ENCODE data around the gene MTA1.

The MTA1 gene

GRCh38 chr14:105501504-105502291 is 82.1 kb downstream of the MTA1 start:
- no peak for DNase-seq

DNA sequence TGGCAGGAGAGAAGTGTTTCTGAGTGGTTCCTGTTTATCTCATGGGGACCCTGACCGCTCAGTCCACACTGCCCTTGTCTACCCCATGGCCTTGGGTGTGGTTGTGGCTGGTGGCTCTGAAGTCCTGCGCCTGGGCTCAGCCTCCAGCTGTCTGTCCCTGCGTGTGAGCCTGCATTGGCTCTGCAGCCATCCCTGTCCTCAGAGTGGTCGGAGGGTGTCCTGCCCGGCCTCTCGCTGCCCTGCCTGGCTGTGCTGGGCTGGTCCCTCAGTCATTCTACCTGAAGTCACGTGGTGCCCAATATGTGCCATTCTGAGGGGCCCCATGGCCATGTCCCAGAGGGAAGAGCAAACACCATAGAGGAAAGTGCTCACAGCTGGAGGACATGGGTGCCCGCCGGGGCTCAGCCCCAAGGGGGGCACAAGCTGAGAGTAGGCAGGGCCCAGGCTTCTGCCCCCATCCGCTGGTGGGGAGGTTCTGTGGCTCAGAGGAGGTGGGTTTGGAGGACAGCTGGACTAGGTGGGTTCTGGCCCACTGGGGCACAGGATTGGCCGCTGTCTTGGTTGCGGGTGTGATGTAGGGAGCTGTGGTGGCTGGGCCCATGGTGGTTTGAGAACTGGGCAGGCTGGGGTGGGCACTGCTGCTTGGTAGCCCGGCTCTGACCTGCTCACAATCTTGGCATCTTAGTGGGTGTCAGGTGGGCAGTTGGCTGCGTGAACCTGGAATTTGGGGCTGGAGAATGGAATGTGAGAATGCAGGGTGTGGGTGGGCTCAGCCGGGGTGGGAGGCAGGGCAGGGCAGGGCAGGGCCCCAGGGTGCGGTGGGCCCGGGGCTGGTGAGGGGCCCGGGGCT is 83.0 kb downstream of the MTA1 start:
- DNase-seq: no peak

DNA sequence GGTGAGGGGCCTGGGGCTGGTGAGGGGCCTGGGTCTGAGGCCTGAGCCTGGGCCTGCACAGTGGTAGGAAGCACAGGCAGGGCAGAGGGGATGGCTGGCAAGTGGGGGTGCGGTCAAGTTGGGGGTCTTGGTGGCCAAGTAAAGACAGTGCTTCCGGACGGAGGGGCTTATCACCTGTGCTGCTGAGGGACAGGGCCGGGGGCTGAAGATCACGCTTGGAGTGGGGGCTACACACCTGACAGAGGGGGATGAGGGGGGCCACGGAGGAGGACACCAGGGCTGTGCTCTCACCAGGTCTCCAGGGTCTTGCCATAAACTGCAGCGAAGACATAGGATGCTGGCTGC is 83.6 kb downstream of the MTA1 start:
- no peak for DNase-seq

GRCh38 chr14:105503935-105504692 is 84.5 kb downstream of the MTA1 start:
- no peak for DNase-seq

DNA sequence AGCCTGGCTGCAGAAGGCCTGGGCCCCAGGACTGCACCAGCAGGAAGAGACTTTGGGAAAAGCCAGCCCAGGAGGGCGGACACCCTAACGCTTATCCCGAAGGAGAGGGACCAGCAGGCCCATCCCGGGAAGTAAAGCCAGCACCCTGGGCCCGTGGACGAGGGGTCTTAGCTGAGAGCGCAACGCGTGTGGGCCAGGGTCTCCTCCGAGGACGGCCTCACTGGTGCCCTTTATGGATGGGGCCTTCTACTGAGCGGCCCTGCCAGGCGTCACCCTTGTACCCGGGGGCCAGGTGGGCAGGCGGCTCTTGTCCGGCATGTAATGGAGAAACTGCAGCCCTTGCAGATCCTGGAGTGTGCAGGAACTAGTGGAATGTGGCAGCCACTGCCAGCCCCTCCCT is 85.5 kb downstream of the MTA1 start:
- no peak for DNase-seq

DNA sequence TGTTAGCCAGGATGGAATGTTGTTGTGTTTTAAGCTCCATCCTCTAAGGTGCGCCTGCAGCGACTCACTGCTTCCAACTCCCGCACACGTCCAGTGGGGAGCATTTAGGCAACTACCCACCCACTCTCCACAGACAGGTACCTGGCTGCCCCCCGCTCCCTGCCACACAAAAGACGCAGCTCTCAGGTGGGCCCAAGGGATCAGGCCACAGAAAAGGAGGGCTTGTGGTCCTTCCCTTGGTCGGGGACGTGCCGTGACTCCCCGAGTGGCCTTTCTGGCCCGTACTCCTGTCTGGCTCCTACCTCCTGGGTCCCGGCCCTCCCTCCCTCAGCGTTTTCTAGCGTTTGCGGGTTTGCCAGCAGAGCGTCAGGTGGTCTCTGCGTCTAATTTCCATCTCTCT is 87.6 kb downstream of the MTA1 start:
- DNase-seq: no peak

DNA sequence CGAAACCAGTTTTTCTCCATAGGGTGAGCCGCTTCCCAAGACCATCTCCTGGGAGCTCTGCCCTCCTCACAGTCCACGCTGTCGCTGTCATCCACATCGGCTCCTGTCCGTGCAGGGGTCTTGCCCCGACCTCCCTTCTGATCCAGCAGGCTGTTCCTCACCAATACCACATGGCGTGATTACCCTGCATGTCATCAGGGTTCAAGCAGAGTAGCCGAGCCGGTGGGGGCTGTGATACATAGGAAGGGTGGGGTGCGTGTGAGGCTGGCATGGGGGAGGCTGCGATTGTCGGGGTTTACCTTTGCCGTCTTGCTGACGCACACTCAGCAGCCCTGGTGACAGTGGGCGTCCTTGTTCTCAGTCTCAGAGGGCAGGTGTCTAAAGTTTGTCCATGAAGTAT is 88.4 kb downstream of the MTA1 start:
- DNase-seq: no peak

- no peak for DNase-seq
These were observed 89.0 kb downstream of the MTA1 start for GRCh38 chr14:105508601-105509000.

- no peak for DNase-seq
These were observed 97.5 kb downstream of the MTA1 start for GRCh38 chr14:105517096-105517495.

- DNase-seq: no peak
These were observed 100.5 kb downstream of the MTA1 start for GRCh38 chr14:105519946-105520698.
